DMS153 treated with DMSO at 0.1 percent for 48 hours (cell line): ENCODE results near the gene DSC3.
"Not testable (repeated sequence)": the region's sequence is repeated elsewhere in the genome, so short reads cannot be mapped to it uniquely, and the experiment has no call there.

Experiments
- DNase-seq: peaks from one replicate; lab custom pipeline; 2025; ENCODE audit not compliant: unreplicated experiment; lab: John Stamatoyannopoulos, UW

DSC3 gene

DNA sequence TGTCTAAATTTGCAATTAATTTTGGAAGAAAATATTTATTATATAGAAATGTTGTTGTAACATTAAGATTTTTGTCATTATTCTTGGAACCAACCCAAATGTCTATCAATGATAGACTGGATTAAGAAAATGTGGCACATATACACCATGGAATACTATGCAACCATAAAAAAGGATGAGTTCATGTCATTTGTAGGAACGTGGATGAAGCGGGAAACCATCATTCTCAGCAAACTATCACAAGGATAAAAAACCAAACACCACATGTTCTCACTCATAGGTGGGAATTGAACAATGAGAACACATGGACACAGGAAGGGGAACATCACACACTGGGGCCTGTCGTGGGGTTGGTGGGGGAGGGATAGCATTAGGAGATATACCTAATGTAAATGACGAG is 64.5 kb downstream of the DSC3 start:
- not testable (repeated sequence) for DNase-seq

DNA sequence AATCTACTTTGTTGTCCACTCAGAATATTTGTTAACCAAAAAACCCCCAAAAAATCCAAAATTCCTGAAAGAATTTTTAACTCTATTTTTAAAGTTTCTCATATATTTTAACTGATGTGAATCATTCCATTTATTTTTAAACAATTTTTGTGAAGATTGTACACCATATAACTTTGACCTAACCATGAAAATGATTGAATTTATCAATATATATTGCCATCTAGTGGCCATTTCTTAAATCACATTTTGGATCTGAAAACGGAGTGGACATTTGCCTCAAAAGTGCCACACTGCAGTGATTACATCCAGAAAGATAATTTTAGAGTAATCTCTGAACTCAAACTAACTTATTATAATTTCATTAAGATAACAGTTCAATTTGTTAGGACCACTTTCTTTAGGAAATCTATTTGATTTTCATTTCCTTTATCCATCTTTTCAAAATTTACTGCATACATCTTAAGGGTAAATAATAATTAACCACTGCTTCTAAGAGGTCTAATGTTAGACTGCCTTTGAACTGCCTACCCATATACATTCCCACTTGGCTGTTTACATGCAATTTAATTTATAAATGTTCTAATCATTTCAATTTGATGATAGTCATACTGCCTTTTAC is 71.1 kb downstream of the DSC3 start:
- DNase-seq: peak; percentile 19

GRCh38 chr18:30970196-30970816 is 72.2 kb downstream of the DSC3 start:
- DNase-seq: peak; percentile 18

DNA sequence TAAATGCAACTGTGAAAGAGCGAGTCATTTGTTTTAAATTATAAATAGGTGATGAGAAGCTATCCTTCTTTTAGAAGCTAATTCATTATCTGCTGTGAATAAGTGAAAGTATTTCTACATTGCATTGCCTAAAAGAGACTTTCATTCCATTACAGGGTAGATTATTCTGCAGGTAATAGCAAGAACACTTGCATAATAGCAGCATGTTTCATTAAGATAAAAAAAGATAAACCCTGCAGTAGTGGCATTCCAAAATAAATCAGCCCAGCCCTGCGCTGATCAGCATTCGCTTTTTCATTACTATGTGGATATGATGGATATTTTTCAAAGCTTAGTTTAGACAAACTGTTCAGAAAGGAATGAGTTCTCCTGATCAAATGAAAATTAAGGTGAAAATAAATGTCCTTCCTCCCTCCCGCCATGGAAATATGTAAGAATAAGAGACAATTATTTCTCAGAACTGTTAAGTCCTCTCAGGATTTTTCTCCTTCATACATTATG is 72.8 kb downstream of the DSC3 start:
- no peak for DNase-seq

- no peak for DNase-seq
Observed at GRCh38 chr18:30967701-30968100, 74.8 kb downstream of the DSC3 start.

GRCh38 chr18:30965237-30965636 is 77.3 kb downstream of the DSC3 start:
- no peak for DNase-seq

DNA sequence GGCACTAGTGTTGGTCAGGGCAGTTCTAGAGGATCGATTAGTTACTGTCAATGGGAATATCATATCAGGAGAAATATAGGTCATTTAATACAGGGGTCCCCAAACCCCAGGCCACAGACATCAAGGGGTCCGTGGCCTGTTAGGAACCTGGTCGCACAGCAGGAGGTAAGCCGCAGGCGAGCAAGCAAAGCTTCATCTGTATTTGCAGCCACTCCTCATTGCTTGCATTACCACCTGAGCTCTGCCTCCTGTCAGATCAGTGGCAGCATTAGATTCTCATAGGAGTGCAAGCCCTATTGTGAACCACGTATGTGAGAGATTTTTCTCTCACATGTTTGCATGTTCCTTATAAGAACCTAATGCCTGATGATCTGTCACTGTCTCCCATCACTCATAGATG is 81.9 kb downstream of the DSC3 start:
- no peak for DNase-seq

GRCh38 chr18:30957066-30957465 is 85.5 kb downstream of the DSC3 start:
- DNase-seq: no peak

- no peak for DNase-seq
Observed at GRCh38 chr18:30954262-30954661, 88.3 kb downstream of the DSC3 start.

DNA sequence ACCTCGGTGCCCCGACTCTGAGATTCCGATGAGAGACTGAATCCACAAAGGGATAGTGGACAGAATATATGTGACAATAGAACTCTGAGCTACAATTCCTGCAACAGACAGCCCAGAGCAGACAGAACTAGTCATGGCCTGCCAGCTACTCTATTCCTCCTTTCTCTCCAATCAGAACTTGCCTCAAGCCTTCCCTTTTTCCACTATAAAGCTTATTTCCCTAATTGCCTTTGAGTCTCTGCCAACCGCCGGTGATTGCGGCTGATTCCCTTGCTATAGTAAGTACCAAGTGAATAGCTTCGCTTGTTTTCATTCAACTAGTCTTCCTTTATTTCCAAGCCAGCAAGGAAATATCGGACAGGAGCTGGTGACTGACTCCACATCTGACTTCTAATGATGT is 96.8 kb downstream of the DSC3 start:
- DNase-seq: peak; percentile 9

DNA sequence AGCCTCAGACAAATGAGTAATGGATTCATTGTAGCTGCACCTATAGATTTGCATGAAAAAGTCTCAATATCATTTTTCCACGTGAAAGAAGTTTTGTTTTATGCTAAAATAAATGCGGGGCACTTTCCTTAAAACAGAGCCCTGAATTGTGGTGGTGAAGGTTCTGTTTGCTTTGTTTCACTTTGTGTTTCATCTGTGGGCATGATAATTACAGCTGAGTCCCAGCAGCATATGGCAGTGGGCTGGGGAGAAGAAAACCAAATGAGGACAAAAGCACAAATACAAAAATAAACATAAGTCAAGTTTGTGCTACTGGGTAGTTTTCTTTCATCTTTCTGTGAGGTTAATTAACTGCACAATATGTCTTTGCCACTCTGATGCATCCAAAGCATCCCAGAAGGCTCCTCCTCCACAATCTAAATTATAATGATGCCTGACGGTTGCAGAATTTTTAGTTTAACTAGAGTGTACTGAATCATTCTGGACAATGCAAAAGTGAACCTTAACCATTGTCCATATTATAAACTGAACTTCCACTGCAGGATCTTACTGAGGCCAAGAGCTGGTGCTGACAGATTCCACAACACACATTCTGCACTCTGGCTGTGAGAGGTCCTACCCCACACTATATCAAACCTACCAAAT is 97.6 kb downstream of the DSC3 start:
- no peak for DNase-seq

GRCh38 chr18:30940952-30941539 is 101.5 kb downstream of the DSC3 start:
- DNase-seq: no peak
